AG08395 (cell line): ENCODE measurements around the gene THSD4.
"Not testable (repeated sequence)": the region's sequence is repeated elsewhere in the genome, so short reads cannot be mapped to it uniquely, and the experiment has no call there.

Source experiments
- DNase-seq: peaks from one replicate; pipeline ENCODE4 v3.0.0; 2012; ENCODE audit warnings: mixed read lengths, low spot score

The THSD4 gene

DNA sequence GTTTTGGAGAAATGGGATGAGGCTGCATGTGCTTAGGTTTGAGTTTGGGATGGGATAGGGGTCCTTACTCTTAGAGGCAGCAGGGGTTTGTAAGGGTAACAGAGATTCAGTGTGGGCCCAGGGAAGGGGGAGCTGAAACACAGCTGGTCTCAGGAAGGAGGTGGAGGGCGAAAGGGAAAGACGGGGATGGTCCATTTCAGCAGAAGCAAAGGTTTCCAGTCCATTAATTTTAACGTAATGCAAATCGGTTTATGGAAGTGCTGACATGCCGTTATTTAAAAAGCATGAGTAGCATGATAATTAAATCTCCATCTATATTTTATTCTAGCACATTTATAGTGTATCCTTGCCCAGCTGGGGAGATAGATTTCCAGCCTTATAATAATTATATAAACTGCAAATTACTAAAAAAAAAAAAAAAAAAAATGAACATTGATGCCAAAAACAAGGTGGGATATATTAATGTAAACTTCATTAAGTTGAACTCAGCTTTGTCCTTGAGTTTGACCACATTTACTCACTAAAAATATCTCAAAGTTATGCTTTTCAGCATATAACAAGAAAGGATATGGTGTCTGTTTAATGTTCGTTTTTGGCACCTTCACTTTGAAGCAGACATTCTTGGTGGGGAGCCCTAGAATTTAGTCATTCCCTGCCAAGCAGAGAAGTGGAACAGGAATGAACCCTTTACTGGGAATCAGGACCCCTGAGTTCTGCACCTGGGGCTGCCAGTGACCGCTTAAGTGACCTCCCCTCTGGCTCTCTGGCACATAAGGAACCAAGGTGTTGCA lies 234.7 kb downstream of the THSD4 start:
- no peak for DNase-seq

DNA sequence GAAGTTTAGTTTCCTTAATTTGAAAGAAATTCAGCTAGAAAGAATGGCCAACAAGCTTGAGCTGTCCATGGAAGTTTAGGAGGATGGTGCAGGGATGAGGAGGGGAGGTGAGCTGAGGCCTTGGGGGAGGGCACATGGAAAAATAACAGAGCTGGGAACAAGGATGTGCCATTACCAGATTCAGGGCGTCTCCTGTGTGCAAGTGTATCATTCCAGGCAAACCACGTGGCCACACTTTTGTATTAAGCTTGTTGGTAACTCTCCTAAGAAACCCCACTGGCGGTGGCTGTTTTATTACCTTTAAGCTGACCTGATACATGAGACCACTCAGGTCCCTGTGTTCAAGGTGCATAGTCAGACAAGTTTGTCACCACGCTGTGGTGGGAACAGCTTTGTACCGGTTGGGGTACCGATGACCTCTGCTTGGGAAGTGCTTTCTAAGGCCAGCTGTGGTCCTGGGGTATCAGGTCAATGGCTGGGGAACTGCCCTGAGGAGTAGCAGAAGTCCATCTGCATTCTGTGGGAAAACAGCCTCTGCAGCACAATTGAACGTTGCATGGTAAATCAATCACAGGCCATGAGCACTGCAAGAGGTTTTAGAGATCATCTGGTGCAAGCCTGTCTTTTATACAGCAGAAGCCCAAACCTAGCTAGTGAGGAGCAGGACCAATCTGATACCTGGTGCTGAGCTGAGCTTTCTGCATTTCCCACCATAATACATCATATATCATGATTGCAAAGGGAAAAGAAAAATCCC lies 235.5 kb downstream of the THSD4 start:
- DNase-seq, result no peak

DNA sequence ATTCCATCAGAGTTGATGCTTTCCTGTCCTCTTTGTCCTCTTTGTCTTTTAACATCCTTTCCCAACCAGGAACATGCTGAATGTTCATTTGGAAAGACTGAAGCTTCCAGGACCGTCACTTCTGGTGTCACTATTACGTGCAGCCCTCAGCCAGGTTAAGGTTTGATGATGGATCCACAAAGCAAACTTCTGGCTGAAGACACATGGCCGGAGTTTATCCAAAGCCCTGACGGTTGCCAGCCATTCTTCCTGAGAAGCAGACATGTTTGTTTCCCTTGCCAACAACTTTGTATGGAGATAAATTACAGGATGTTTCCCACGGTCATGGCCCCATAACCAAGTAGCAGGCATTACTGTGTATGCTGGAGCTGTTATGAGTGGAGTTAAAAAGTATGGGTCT lies 236.9 kb downstream of the THSD4 start:
- no peak for DNase-seq

DNA sequence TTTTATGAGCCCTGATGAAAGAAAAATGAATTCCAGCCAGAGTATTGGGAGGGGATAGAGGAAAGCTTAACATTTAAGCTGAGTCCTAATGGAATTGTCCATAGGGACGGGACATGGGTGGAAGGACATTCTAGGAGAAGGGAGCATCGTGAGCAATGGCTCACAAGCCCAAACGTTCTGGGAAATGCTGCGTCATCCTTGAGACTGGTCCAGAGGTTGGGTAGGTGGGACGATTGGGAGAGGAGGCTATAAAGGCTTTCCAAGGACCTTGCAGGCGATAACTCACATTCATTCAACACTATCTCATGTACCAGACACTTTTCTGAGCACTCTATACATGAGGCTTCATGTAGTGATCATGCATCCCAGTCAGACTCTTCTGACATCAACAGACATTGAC lies 237.5 kb downstream of the THSD4 start:
- DNase-seq, result no peak

DNA sequence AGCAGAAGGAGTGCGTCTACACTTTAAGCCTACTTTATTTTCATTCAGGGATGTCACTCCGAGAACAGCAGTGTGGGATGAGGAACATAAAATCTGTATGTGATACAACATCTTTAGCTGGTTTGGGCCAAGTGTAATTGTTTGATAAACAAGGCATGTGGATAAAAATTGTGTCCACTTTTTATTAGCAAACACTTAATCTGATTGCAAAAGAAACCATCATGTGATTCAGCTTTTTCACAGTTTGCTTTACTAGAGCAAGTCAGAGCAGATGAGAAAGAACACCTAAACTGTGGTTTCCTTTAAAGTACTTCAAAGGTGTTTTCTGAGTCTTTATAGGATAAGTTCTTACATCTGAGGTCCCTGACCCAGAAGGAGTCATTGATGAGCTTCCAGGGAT lies 237.9 kb downstream of the THSD4 start:
- DNase-seq, result no peak

DNA sequence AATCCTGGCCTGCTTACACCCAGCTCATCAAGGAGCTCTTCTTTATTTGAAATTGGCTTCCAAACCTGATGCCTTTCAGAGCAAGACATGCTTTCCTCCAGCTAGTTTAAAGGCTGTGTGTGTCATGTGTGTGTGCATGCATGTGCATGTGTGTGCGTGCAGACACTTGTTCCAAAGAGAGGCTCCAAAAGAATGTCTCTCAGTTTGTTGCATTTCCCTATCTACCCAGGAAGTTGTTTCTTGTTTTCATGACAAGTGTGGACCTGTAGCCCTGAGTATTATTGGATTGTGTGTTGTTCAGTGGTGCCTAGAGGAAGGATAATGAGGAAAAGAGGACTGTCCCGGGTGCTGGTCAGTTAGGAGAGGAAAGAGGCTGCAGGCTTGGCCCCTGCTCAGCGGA lies 240.0 kb downstream of the THSD4 start:
- DNase-seq, result no peak

DNA sequence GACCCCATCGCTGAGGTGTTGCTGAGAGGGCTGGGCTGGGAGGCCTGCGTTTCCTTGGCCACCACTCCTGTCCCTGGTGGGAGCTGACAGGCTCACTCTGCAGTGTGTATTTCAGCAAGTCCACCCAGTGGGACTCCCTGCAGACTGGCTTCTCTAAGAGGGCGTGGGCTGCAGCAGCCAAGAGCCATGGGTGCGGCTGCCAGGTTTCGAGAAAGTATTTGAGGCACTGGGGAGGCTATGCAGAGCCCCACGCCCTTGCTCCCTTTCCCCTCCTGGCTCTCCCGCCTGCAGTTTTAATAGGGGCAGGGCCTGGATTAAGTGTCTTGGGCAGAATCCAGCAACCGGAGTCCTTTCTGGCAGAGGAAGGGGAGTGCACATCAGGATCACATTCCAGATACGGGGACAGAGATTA lies 242.1 kb downstream of the THSD4 start:
- no peak for DNase-seq

DNA sequence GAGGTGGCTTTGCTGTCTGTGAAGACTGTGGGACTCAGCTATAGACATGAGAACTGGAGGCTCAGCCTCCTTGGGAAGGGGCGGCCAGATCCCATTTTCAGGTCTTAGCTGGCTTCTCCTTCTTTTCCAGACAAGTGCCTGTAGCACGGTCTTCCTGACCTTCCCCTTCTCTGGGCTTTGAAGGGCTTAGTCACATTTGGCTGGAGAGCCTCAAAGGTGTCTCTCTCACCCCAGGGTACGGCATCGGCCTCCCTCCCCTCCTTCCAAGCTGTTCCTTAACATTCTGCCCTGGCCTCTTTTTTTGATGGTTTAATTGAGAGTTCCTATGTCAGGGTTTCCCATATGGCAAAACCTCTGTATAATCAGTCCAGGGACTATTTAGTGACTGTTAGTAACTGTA lies 242.7 kb downstream of the THSD4 start:
- no peak for DNase-seq

DNA sequence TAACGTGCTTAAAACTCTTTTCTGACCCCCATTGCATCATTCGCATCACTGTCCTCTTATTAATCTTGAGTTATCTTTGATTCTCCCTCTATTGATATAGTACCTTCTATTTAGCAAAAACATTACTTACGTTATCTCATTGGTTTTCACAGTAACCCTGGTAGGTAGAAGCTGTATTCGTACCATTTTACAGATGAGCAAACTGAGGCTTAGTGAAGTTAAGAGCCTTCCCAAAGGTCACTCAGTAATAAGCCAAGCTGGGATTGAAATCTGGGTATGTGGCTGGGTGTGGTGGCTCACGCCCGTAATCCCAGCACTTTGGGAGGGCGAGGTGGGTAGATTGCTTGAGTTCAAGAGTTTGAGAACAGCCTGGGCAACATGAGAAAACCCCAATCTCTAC lies 244.0 kb downstream of the THSD4 start:
- no peak for DNase-seq

DNA sequence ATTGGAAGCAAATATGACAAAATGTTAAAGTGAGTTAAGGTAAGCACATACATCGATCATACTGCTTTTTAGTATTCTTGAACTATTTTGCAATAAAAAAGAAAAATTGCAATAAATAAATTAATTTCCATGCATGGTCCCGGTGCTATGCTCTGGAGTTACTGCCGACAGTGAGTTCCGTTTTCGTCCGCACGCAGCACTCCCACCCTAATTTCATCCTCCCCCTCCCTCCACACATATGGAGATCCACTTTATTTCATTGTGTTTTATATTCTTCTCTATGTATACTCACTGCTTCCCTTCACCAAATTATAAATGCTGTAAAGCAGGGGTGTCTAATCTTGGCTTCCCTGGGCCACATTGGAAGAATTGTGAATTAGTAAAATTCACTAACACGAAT lies 247.3 kb downstream of the THSD4 start:
- no peak for DNase-seq

DNA sequence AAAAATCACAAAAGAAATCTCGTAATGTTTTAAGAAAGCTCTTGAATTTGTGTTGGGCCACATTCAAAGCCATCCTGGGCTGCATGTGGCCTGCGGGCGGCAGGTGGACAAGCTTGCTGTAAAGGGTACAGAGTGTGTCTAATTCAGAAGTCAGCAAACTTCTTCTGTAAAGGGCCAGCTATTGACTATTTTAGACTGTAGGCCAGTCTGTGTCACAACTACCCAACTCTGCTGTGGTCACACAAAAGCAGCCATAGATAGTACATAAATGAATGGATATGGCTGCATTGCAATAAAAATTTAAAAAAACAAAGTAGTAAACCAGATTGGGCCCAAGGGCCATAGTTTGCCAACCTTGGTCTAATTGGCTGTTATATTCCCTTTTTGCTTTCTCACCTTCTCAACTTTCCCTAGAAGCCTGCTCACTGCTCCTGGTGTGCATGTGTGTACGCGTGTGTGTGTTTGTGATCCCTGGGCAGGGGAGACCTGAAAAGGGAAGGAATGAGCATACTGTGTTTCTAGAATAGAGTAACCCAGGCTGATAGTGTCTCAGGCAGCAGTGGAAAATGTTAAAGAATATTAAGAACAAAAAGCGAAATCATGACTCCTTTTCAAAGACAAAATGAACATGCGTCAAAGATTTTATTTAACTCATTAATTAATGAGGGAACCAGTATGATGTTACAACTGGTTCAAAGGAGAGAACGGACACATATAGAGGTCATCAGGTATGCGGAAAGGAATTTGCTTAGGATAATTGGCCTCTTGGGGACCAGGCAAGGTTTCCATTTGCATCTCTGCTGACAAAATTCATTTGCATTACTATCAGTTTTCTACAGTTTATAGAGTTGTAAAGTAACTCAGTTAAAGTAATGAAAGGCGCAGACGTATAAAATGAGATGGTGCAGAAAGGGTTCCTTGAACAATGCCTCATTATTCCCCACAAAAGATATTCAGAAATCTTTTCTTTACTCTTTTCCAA lies 248.0 kb downstream of the THSD4 start:
- no peak for DNase-seq

DNA sequence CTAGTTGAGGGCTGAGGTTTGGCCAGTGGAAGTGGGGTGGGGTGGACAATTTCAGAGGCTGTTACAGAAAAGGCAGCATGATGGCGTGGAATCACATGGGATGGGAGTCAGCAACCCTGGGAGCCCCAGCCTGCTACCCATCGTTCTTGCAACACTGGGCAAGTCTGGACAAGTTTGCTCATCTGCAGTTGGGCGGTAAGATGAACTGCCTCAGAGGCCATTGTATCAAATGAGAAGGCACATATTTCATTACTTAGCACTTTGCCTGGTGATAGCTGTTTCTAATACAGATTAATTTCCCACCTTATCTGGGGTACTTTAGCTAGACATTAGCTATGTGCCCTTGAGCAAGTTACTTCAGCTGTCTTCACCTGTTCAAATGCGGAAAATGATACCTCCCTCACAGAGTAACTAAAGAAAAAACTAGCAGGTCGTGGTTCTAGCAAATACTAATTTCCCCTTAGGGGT lies 248.9 kb downstream of the THSD4 start:
- DNase-seq, result no peak

DNA sequence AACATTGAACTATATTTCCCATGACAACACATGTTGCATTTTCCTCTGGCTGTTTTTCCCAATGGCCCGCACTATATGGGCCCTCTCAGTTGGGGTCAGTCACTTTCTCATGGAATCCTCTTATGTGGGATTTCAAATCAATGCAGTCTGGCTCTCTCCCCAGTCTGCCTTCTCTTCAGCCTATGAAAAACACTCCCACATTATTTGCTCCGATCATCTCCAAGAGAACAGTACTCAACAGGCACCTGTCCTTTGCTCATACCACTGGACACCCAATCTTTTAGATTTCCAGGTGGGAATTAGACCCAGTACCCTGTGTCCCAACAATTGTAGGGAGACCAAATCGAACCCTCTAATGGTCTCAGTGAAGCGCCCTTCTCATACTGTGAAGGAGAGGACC lies 251.3 kb downstream of the THSD4 start:
- DNase-seq, result no peak

DNA sequence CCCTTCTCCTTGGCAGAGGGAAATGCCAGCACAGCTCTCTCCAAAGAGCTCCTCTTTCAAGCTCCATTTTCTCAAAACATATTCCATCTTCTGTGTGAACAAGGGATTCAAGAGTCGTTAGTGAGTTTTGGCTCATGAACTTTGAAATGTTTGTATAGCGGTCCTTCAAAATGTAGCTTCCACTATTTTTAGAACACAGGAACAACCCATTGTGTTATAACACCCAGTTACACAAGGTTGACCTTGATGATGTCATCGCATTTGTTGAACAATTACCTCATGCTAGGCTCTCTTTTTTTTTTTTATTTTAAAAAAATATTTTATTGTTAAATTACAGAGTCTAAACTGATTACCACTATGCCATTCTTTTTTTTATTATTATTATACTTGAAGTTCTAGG lies 251.7 kb downstream of the THSD4 start:
- no peak for DNase-seq

DNA sequence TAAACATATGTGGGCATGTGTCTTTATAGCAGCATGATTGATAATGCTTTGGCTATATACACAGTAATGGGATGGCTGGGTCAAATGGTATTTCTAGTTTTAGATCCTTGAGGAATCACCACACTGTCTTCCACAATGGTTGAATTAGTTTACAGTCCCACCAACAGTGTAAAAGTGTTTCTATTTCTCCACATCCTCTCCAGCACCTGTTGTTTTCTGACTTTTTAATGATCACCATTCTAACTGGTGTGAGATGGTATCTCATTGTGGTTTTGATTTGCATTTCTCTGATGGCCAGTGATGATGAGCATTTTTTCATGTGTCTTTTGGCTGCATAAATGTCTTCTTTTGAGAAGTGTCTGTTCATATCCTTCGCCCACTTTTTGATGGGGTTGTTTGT lies 252.5 kb downstream of the THSD4 start:
- DNase-seq, result not testable (repeated sequence)

DNA sequence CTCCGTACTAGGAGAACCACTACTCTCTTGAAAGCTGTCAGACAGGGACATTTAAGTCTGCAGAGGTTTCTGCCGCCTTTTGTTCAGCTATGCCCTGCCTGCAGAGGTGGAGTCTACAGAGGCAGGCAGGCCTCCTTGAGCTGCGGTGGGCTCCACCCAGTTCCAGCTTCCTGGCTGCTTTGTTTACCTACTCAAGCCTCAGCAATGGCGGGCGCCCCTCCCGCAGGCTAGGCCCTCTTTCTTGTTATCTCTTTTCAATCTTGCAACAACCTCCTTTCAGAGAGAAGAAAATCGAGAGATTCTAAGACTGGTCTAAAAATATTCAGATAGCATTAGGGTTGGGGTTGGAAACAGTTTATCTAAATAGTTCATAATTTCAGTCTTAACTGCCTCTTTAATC lies 257.5 kb downstream of the THSD4 start:
- DNase-seq, result not testable (repeated sequence)

DNA sequence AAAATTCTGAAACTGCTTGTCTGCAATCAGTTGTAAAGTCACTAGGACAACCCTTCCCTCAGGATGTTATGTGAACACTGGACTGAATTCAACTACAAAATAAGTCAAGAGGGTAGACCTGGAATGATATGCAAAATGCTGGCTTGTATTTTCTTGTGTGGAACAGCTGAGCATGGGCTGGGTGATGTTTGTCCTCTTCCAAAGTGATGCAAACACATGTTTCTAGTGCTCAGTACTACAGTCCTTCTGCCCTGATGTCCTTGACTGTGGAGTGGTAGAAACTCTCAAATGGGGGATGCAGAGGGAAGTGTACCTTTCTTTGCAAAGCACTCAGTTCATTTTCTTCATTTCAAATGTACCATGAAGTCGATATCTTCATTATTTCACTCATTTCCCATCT lies 258.6 kb downstream of the THSD4 start:
- DNase-seq, result no peak

DNA sequence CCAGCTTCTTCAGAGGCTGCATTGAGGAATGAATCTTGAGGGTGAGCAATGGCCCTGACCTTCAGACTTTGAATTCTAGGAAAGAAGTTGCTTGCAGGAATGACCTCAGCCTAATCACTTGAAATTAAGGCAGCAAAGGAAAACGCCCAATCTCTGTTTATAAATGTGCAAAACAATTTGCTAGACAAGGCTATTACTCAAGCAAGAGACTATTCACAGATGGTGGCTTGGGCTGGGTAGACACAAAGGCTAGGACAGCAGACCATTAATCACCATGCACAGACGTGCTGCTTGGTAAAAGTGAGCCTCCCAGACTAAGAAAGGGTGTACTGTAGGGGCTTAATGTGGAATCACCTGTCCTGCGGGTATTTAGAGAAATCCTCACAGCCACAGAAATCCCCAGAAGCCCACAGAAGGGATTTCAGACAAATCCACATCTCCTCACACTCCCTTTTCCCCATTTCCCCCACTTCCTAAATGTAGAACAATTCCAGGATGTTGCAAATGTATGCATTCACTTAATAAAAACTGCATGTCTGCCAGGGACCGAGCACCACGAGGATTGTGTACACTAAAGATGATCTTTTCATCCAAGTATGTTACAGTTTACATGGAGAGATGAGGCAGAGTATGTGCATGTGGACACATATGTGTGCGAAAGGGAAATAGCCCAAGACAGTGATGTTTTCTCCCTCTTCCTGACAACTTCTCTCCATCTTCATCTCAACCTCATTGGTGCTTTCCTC lies 259.5 kb downstream of the THSD4 start:
- peak; percentile 42 for DNase-seq

DNA sequence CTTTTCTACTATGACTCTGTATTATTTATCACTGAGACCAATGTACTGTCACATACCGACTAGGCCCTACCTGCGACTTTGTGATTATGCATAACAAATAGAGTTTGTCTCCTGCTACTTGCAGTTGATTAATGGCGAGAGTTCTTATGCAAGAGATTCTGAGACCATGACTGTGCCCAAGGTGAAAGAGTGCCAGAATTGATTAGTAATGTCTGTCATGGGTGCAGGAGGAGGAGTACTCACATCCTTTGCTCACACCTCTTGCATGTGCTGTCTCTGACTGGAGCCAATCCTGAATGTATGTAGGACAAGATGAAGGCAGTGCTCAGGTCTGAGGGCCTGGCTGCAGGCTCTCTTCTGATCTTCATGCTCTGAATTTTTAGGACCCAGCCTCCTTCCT lies 260.7 kb downstream of the THSD4 start:
- no peak for DNase-seq

DNA sequence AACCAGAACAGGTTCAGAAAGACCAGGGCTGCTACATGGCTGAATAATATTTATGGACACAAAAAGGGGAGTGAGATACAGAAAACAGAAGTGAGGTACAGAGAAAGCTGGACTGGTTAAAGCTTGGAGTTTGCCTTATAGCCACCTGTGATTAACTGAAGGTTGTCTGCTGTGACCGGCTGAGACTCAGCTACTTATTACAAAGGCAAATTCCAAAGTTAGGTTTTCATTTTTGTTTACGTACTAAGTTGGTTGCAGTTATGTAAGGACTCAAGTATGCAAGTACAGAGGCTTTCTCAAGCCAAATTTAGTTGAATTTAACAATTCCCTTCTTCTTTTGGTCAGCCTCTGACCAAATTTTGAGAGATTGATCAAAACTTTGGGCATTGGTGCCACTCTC lies 264.6 kb downstream of the THSD4 start:
- no peak for DNase-seq

DNA sequence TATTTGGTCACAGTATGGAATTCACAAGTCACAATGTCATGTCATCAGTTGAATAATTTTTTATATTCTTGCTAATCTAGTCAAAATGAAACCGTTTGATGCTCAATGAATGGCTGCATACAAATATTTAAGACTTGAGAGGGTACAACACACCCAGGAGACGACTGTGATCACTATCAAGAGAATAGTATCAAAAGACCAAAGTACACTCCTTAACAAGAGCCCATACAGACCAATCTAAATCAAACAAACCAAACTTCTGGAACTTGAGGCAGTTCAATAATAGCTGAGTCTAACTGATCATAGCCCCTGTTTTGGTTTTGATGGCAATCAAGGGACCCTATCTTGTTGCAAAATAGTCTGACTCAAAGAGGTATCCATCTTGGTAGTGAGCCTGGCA lies 265.1 kb downstream of the THSD4 start:
- DNase-seq, result no peak

DNA sequence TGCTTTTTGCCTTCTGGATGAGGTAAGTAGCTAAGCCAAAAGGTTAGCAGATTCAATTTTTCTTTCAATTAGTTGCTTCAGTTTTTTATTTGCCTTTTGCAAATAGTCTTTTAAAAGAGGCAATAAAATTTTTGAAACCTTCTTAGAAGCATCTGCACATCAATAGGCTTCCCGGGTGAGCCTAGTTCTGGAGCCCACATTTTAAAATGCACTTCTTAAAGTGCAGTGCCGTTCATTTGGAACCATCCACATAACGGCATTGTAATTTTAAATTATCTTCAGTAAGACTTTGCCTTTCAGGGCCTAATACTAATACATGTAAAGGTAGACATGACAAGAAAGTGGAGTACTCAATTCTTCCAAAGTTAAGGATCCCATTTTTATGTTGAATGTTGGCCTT lies 269.2 kb downstream of the THSD4 start:
- DNase-seq, result no peak
